ENCODE data around the gene ZNF467. TPM values are rescaled to one million over a fixed set of nuclear protein-coding genes. Genes with fewer than 3 reads are reported as not detected.

Gene ZNF467
- total and polyA plus RNA-seq, 2 of the 8 experiments (the other 6 are each of a cell fraction or from before 2014, with no cell fraction given) = 0.50 to 0.51 TPM

DNA sequence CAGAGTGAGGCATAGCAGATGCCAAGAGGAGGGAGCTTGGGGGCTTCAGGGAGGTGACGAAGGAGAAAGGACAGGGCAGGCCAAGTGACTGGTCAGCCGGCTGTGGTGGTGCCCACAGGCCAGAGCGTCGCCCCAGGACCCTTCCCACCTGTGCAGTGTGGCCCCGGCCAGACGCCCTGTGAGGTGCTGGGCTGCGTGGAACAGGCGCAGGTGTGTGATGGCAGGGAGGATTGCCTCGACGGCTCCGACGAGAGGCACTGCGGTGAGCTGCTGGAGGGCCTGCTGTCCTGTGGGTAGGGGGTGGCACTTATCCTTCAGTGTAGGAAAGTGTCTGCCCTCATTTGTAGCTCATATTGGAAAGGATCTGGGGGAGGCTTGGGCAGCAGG, 26.8 kb upstream of the ZNF467 start:
- Histone ChIP-seq H4K20me1 (replicated peaks in 1 of 2; ENCODE audit: control insufficient read depth in 1 of 2, insufficient read depth in 2 of 2, low read length in 2 of 2) (peaks cover 0 to 2% of the 10 kb centered on the region in 2 experiments), H4K91ac (replicated peaks; ENCODE audit: insufficient read length, low read length) (peak overlapping the region; percentile 91), H3K9me3 (ENCODE audit: insufficient read depth in 2 of 2, low read depth in 1 of 2, low read length in 1 of 2) (no peaks in the 10 kb centered on the region), H3K23ac (ENCODE audit: insufficient read length) (no peak overlapping the region), H3K18ac (ENCODE audit: extremely low read depth, low read length) (no peak overlapping the region), H3K4ac (replicated peaks; ENCODE audit: insufficient read length, low read depth, low read length) (no peak overlapping the region), H2AK5ac (ENCODE audit: low read depth, low read length) (no peak overlapping the region), H3K36me3 (ENCODE audit: control insufficient read depth in 2 of 4, insufficient read depth in 4 of 4, low read length in 3 of 4) (no peaks in the 10 kb centered on the region), H2AFZ (ENCODE audit: low read length) (no peak overlapping the region), H3K79me1 (ENCODE audit: low read depth, low read length) (no peaks in the 10 kb centered on the region), H4K5ac (ENCODE audit: insufficient read length, low read depth, low read length) (no peak overlapping the region), H3K79me2 (ENCODE audit: control insufficient read depth in 1 of 2, insufficient read depth in 2 of 2, low read length in 2 of 2) (no peaks in the 10 kb centered on the region), H4K8ac (ENCODE audit: extremely low read depth, insufficient read depth, low read length) (no peak overlapping the region), H3K14ac (ENCODE audit: insufficient read length) (no peak overlapping the region), H2BK12ac (ENCODE audit: low read depth, low read length) (peak overlapping the region; percentile 39; the same call in 1 of the 2 replicates), H2BK20ac (ENCODE audit: low read length) (peak overlapping the region; percentile 80; the same call in 1 of the 2 replicates), H3K4me3 (ENCODE audit: extremely low read depth in 1 of 4, insufficient read depth in 2 of 4, low read depth in 3 of 4, low read length in 4 of 4) (no peak overlapping the region), H2BK120ac (replicated peaks; ENCODE audit: low read depth, low read length) (no peak overlapping the region), H3K56ac (replicated peaks; ENCODE audit: insufficient read length, low read depth, low read length) (no peak overlapping the region), H3K9ac (replicated peaks in 1 of 4; ENCODE audit: extremely low read depth in 1 of 4, low read depth in 3 of 4, low read length in 3 of 4) (no peak overlapping the region), H2BK5ac (ENCODE audit: low read depth, low read length) (no peak overlapping the region), H3K4me1 (replicated peaks in 1 of 4; ENCODE audit: control insufficient read depth in 3 of 4, insufficient read depth in 4 of 4, low read length in 3 of 4) (peaks cover 0 to 7% (median 5%) of the 10 kb centered on the region in 4 experiments; a peak in 6 of 7 replicates), H3K27me3 (replicated peaks in 1 of 4; ENCODE audit: control insufficient read depth in 3 of 4, extremely low read depth in 1 of 4, insufficient read depth in 3 of 4, low read length in 3 of 4) (no peaks in the 10 kb centered on the region), H3K23me2 (ENCODE audit: low read depth, low read length) (peaks cover 9% of the 10 kb centered on the region; the same call in 1 of the 2 replicates), H3K27ac (ENCODE audit: low read depth, low read length) (no peak overlapping the region), H3K4me2 (ENCODE audit: insufficient read depth in 1 of 2, low read depth in 2 of 2, low read length in 2 of 2) (no peak overlapping the region), H2BK15ac (ENCODE audit: low read length) (no peak overlapping the region; the same call in 1 of the 2 replicates)
- 92% methylated on average over 11 of the region's 13 CpGs; no CpG with 5 or more reads in 1 of the 2 experiments for WGBS, 2 experiments (ENCODE audit: extremely low coverage in 1 of 2, insufficient coverage in 1 of 2, insufficient read length in 1 of 2, insufficient replicate concordance in 2 of 2, low coverage in 1 of 2, low lambda C conversion rate in 2 of 2, missing lambda C conversion rate in 1 of 2)
- ChIA-PET POLR2A (ENCODE audit: partially characterized antibody) (interaction anchor here (0.7 to 0.9 kb wide), 2 partner anchors 34 to 114 kb away, joined by 3 read pairs; no protein-coding TSS in a partner anchor), CTCF (ENCODE audit: partially characterized antibody) (interaction anchor here (0.6 to 10.3 kb wide), 37 partner anchors 9 to 1218 kb away, joined by 3 to 107 read pairs (median 4); no protein-coding TSS in a partner anchor)
- no peak for TF ChIP-seq PHF8 (conservative IDR thresholded peaks at IDR 0.05; ENCODE audit: low read depth, low read length)
- DNase-seq (ENCODE audit: low read depth in 1 of 2, low spot score in 2 of 2) (no peak), FAIRE-seq (no peak)

All from H1 (cell line).